Tibial artery (tissue), 4 donors: ENCODE measurements around the gene CREB1.
"Not testable (repeated sequence)": the region's sequence is repeated elsewhere in the genome, so short reads cannot be mapped to it uniquely, and the experiment has no call there.

Source experiments
- DNase-seq, 2 donors: peaks; one replicate each; pipeline ENCODE4 v3.0.0-alpha.2; 2019
- H3K27ac ChIP-seq, 2 donors: fragments of 200-600 bp; sonication (generic) in 1 of 2; 1 replicate in 1 of 2; 2 replicates in 1 of 2; pipeline ENCODE4 v1.5.1; 2018 to 2019; ENCODE audit warnings: mild to moderate bottlenecking in 1 of 2
- H3K27me3 ChIP-seq, 2 donors: fragments of 200-600 bp; sonication (generic) in 1 of 2; one replicate each; pipeline versions ENCODE4 v1.5.1 to v1.6.0; 2016 to 2019
- H3K36me3 ChIP-seq, 3 donors: fragments of 200-600 bp; sonication (generic) in 2 of 3; one replicate each; pipeline ENCODE4 v1.5.1; 2016 to 2019; ENCODE audit warnings: mild to moderate bottlenecking in 2 of 3
- H3K4me1 ChIP-seq, 4 donors: fragments of 200-600 bp; sonication (generic) in 2 of 4; 1 replicate in 3 of 4; 2 replicates in 1 of 4; pipeline ENCODE4 v1.5.1; 2016 to 2019
- H3K4me3 ChIP-seq, 2 donors: fragments of 200-600 bp; sonication (generic) in 1 of 2; 1 replicate in 1 of 2; 2 replicates in 1 of 2; pipeline ENCODE4 v1.5.1; 2018 to 2019; ENCODE audit warnings: mild to moderate bottlenecking in 2 of 2
- H3K9me3 ChIP-seq, 3 donors: fragments of 200-600 bp; sonication (generic) in 1 of 3; one replicate each; pipeline ENCODE4 v1.5.1; 2016 to 2019
- intact Hi-C: fragments of 100-400 bp; cut with DNase I; formaldehyde crosslinking; loops from one replicate; pipeline ENCODE4 v1.15.0; 2023; ENCODE audit warnings: low total_unique reads
- TF ChIP-seq, protein P1 (sequence below), 2 experiments: fragments of 200-600 bp in 1 of 2; fragments of 450-650 bp in 1 of 2; IDR thresholded peaks; one replicate each; pipeline ENCODE4 v1.5.1; 2017 to 2019; ENCODE audit warnings: antibody characterized with exemption in 2 of 2, mild to moderate bottlenecking in 1 of 2, moderate library complexity in 1 of 2

CREB1 gene

GRCh38 chr2:207491086-207491485, 38.7 kb upstream of the CREB1 start:
- Histone ChIP-seq H3K4me1 (no peaks in the 10 kb centered on the region), H3K4me3 (no peak overlapping the region), H3K36me3 (no peaks in the 10 kb centered on the region), H3K9me3 (no peaks in the 10 kb centered on the region), H3K27me3 (no peaks in the 10 kb centered on the region), H3K27ac (no peak overlapping the region)
- intact Hi-C loops, result no loop called here
- TF ChIP-seq, protein P1, sequence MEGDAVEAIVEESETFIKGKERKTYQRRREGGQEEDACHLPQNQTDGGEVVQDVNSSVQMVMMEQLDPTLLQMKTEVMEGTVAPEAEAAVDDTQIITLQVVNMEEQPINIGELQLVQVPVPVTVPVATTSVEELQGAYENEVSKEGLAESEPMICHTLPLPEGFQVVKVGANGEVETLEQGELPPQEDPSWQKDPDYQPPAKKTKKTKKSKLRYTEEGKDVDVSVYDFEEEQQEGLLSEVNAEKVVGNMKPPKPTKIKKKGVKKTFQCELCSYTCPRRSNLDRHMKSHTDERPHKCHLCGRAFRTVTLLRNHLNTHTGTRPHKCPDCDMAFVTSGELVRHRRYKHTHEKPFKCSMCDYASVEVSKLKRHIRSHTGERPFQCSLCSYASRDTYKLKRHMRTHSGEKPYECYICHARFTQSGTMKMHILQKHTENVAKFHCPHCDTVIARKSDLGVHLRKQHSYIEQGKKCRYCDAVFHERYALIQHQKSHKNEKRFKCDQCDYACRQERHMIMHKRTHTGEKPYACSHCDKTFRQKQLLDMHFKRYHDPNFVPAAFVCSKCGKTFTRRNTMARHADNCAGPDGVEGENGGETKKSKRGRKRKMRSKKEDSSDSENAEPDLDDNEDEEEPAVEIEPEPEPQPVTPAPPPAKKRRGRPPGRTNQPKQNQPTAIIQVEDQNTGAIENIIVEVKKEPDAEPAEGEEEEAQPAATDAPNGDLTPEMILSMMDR (IDR thresholded peaks at IDR 0.05), result no peak
- no peak for DNase-seq

DNA sequence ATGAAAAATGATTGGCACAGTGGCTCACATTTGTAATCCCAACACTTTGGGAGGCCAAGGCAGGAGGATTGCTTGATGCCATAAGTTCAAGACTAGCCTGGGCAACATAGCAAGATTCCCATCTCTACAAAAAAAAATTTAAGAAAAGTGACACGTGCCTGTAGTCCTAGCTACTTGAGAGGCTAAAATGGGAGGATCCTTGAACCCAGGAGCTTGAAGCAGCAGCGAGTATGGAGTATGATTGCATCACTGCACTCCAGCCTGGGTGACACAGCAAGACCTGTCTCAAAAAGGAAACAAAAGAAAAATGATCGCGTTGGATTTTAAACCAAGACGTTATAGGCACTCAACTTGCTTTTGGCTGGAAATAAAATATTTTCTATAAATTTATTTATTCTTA, 37.8 kb upstream of the CREB1 start:
- H3K4me1 ChIP-seq, result no peaks in the 10 kb centered on the region
- TF ChIP-seq, protein P1 (IDR thresholded peaks at IDR 0.05), result no peak
- H3K27ac ChIP-seq, result no peak overlapping the region
- H3K36me3 ChIP-seq, result no peaks in the 10 kb centered on the region
- intact Hi-C loops, result no loop called here
- H3K27me3 ChIP-seq, result no peaks in the 10 kb centered on the region
- H3K4me3 ChIP-seq, result no peak overlapping the region
- H3K9me3 ChIP-seq, result no peaks in the 10 kb centered on the region
- no peak for DNase-seq

DNA sequence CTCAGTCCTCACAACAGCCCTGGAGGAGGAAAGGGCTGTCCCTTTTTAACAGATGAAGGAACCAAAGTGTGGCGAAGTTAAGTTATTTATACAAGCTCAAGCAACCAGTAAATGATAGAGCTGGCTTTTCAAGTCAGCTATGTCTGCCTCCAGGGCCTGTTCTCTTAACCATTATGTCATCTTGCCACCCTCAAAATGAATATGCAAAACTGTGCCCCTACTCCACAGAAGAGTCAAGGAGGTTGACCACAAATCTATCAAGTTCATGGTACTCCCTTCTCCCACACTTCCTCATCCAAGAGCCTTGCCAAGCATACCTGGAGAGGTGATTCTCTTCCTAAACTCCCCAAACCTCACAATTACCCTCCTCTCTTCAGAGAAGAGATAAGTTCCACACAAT, 37.3 kb upstream of the CREB1 start:
- intact Hi-C loops, result no loop called here
- Histone ChIP-seq H3K27me3 (no peaks in the 10 kb centered on the region), H3K36me3 (no peaks in the 10 kb centered on the region), H3K4me3 (no peak overlapping the region), H3K4me1 (no peaks in the 10 kb centered on the region), H3K9me3 (no peaks in the 10 kb centered on the region), H3K27ac (no peak overlapping the region)
- TF ChIP-seq, protein P1 (IDR thresholded peaks at IDR 0.05), result no peak
- DNase-seq, result no peak

DNA sequence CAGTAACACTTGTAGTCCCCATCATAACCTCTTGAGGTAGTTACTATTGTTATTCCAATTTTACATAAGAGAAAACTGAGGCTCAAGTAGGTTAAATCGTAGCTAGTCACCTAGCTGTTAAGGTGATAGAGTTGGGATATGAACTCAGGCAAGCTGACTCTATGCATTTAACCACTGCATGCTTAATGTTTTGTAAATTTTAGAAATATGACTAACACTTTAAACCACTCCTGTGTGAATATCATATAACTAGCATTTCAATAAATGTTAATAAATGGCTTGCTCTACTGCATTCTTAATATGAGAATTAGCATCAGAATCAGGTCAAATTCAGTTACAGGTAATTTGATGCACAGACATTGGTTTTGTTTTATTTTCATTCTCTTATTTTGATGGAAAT, 35.6 kb upstream of the CREB1 start:
- TF ChIP-seq, protein P1 (IDR thresholded peaks at IDR 0.05), result no peak
- H3K9me3 ChIP-seq, result no peaks in the 10 kb centered on the region
- intact Hi-C loops, result no loop called here
- peaks cover 0 to 13% (median 5%) of the 10 kb centered on the region in 4 donors for H3K4me1 ChIP-seq
- no peaks in the 10 kb centered on the region for H3K27me3 ChIP-seq
- no peak overlapping the region for H3K4me3 ChIP-seq
- no peak overlapping the region for H3K27ac ChIP-seq
- H3K36me3 ChIP-seq, result no peaks in the 10 kb centered on the region
- no peak for DNase-seq

- intact Hi-C loops, H3K27me3 ChIP-seq, DNase-seq, H3K27ac ChIP-seq, H3K9me3 ChIP-seq, H3K36me3 ChIP-seq, H3K4me3 ChIP-seq: not testable (repeated sequence)
- peaks cover 0 to 15% (median 5%) of the 10 kb centered on the region in 4 donors for H3K4me1 ChIP-seq
Observed at GRCh38 chr2:207496936-207497335, 32.8 kb upstream of the CREB1 start.

DNA sequence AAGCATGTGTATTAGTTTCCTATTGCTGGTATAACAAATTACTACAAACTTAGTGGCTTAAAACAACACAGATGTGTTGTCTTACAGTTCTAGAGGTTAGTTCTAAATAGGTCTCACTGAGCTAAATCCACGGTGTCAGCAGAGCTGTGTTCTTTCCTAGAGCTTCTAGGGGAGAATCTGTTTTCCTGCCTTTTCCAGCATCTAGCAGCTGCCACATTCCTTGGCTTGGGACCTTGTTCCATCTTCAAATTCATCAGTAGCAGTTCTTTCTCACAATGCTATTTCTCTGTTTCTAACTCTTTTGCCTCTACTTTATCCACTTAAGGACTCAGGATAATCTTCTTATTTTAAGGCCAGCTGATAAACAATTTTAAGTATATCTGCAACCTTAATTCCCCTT, 32.2 kb upstream of the CREB1 start:
- no peak for DNase-seq
- TF ChIP-seq, protein P1 (IDR thresholded peaks at IDR 0.05), result no peak
- Histone ChIP-seq H3K27ac (no peak overlapping the region), H3K4me1 (peaks cover 0 to 15% (median 5%) of the 10 kb centered on the region in 4 donors), H3K27me3 (no peaks in the 10 kb centered on the region), H3K36me3 (no peaks in the 10 kb centered on the region), H3K9me3 (no peaks in the 10 kb centered on the region), H3K4me3 (no peak overlapping the region)
- intact Hi-C loops, result no loop called here
